Measurements from ENCODE around the gene SCLT1. TPM values are rescaled to one million over a fixed set of nuclear protein-coding genes. Genes with fewer than 3 reads are reported as not detected.

Gene SCLT1
- total RNA-seq, 3 donors from 2014 or later: 11.5 to 23.6 (median 18.7) TPM

Other genes with a start within 250 kb of the SCLT1 start
- gene C4orf33, start 2.6 kb upstream of the SCLT1 start, total RNA-seq: 10 to 100 TPM; 11.1 to 29.3 (median 12.0) TPM

All from breast epithelium (tissue), 3 donors.